ENCODE measurements around the gene ZDHHC18.

DNA sequence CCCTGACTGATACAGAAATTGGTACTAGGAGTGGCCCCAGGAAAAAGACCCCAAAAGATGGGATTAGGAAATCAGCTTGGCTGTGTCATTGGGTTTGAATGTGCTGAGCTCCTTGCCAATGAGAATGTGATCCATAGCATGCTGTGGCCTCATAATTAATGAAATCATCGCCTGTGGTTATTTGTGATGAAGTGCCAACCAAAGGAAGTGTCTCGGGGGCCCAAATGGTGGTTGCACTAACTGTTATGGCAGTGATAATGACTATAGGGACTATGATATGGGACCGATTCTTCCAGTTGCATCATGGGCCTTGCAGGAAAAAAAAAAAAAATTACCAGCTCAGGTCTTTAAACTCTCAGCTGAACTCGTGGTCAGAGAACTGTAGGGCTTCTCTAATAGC is 15.4 kb upstream of the ZDHHC18 start:
- TF ChIP-seq, protein P1, sequence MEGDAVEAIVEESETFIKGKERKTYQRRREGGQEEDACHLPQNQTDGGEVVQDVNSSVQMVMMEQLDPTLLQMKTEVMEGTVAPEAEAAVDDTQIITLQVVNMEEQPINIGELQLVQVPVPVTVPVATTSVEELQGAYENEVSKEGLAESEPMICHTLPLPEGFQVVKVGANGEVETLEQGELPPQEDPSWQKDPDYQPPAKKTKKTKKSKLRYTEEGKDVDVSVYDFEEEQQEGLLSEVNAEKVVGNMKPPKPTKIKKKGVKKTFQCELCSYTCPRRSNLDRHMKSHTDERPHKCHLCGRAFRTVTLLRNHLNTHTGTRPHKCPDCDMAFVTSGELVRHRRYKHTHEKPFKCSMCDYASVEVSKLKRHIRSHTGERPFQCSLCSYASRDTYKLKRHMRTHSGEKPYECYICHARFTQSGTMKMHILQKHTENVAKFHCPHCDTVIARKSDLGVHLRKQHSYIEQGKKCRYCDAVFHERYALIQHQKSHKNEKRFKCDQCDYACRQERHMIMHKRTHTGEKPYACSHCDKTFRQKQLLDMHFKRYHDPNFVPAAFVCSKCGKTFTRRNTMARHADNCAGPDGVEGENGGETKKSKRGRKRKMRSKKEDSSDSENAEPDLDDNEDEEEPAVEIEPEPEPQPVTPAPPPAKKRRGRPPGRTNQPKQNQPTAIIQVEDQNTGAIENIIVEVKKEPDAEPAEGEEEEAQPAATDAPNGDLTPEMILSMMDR (IDR thresholded peaks at IDR 0.05) = no peak
- TF ChIP-seq POLR2A (IDR thresholded peaks at IDR 0.05) = no peak
